Vagina (tissue), 2 donors: ENCODE results near the gene RPL18. TPM values are rescaled to one million over a fixed set of nuclear protein-coding genes. Genes with fewer than 3 reads are reported as not detected.
A peak's percentile ranks its signal among the peaks of the same experiment; 100 is the strongest.

ENCODE experiments used
- DNase-seq, 2 donors: peaks; one replicate each; pipeline ENCODE4 v3.0.0-alpha.2; 2017; ENCODE audit errors: extremely low spot score in 2 of 2
- H3K27ac ChIP-seq: fragments of 200-600 bp; sonication (generic); one replicate; pipeline ENCODE4 v1.5.1; 2019
- H3K27me3 ChIP-seq: fragments of 200-600 bp; sonication (generic); one replicate; pipeline ENCODE4 v1.5.1; 2019
- H3K36me3 ChIP-seq, 2 donors: fragments of 200-600 bp; sonication (generic); one replicate each; pipeline ENCODE4 v1.5.1; 2017 to 2019
- H3K4me1 ChIP-seq: fragments of 200-600 bp; sonication (generic); one replicate; pipeline ENCODE4 v1.5.1; 2019
- H3K4me3 ChIP-seq, 2 donors: fragments of 200-600 bp; sonication (generic); 1 replicate in 1 of 2; 2 replicates in 1 of 2; pipeline ENCODE4 v1.5.1; 2016 to 2019
- H3K9me3 ChIP-seq: fragments of 200-600 bp; sonication (generic); one replicate; pipeline ENCODE4 v1.5.1; 2019
- CTCF ChIP-seq, 3 experiments: fragments of 450-650 bp in 2 of 3; fragments of 200-600 bp in 1 of 3; sonication (generic) in 1 of 3; IDR thresholded peaks; one replicate each; pipeline ENCODE4 v1.5.1; 2017 to 2019; ENCODE audit warnings: antibody characterized with exemption in 3 of 3, mild to moderate bottlenecking in 2 of 3, moderate library complexity in 2 of 3
- POLR2A ChIP-seq, 2 donors: fragments of 450-650 bp; IDR thresholded peaks; one replicate each; pipeline ENCODE4 v1.6.1; 2017; ENCODE audit warnings: antibody characterized with exemption in 2 of 2, mild to moderate bottlenecking in 2 of 2, moderate library complexity in 2 of 2
- POLR2AphosphoS5 ChIP-seq, 2 donors: sonication (generic); formaldehyde crosslinking; IDR thresholded peaks; one replicate each; pipeline ENCODE4 v1.9.0; 2017; ENCODE audit warnings: antibody characterized with exemption in 2 of 2, mild to moderate bottlenecking in 2 of 2, low read depth in 1 of 2; ENCODE audit not compliant: insufficient read depth in 1 of 2
- intact Hi-C: fragments of 100-400 bp; cut with DNase I; formaldehyde crosslinking; loops from one replicate; pipeline ENCODE4 v1.15.1; 2023
- total RNA-seq: library from RNA; depleted of rRNA; stranded (reverse); fragments of >200 nt; gene quantifications from one replicate; pipeline ENCODE4 v1.2.3, GENCODE V29; 2016

The RPL18 gene
- total RNA-seq, 1 donor from 2014 or later: 2,346 TPM

- Histone ChIP-seq H3K4me3 (peak within 1 kb of the TSS; percentile 54 to 69), H3K4me1 (peaks cover 59% of the 10 kb centered on the region), H3K27me3 (no peaks in the 10 kb centered on the region), H3K27ac (peak within 1 kb of the TSS; percentile 99), H3K9me3 (no peaks in the 10 kb centered on the region), H3K36me3 (no peaks in the 10 kb centered on the region)
- no peak for TF ChIP-seq POLR2AphosphoS5 (IDR thresholded peaks at IDR 0.05; ENCODE audit: insufficient read depth in 1 of 2, low read depth in 1 of 2)
- peak in 1 of 2 donors; percentile 65 for TF ChIP-seq POLR2A (IDR thresholded peaks at IDR 0.05)
- TF ChIP-seq CTCF (IDR thresholded peaks at IDR 0.05): peak in 1 of 3 experiments; percentile 4
- intact Hi-C loops: loop anchor here (10.0 kb wide), 1 partner anchor 328 kb away; the partner anchor contains the start of gene FTL
- DNase-seq: no peak
Observed at GRCh38 chr19:48636859-48637448, 18.0 kb upstream of the RPL18 start, which contains the start of gene DBP. TSS of gene DBP (minus strand) at chr19:48637379. CDS start at chr19:48636994, 385 bp downstream.

GRCh38 chr19:48635966-48636858, 17.2 kb upstream of the RPL18 start:
- Histone ChIP-seq H3K27me3 (no peaks in the 10 kb centered on the region), H3K4me3 (peak overlapping the region; percentile 54 to 69), H3K36me3 (no peaks in the 10 kb centered on the region), H3K9me3 (no peaks in the 10 kb centered on the region), H3K27ac (peak overlapping the region; percentile 99), H3K4me1 (peaks cover 66% of the 10 kb centered on the region)
- DNase-seq: peak in 1 of 2 donors; percentile 91
- intact Hi-C loops: loop anchor here (10.0 kb wide), 1 partner anchor 329 kb away; the partner anchor contains the start of gene FTL
- TF ChIP-seq POLR2AphosphoS5 (IDR thresholded peaks at IDR 0.05; ENCODE audit: insufficient read depth in 1 of 2, low read depth in 1 of 2) (no peak), CTCF (IDR thresholded peaks at IDR 0.05) (no peak), POLR2A (IDR thresholded peaks at IDR 0.05) (no peak)

- H3K27me3 ChIP-seq: no peaks in the 10 kb centered on the region
- peak overlapping the region; percentile 99 for H3K27ac ChIP-seq
- peak in 1 of 2 donors; percentile 62 for TF ChIP-seq POLR2A (IDR thresholded peaks at IDR 0.05)
- no peak for TF ChIP-seq POLR2AphosphoS5 (IDR thresholded peaks at IDR 0.05; ENCODE audit: insufficient read depth in 1 of 2, low read depth in 1 of 2)
- H3K4me3 ChIP-seq: peak overlapping the region; percentile 54 to 69
- intact Hi-C loops: loop anchor here (10.0 kb wide), 1 partner anchor 329 kb away; the partner anchor contains the start of gene FTL
- DNase-seq: peak in 1 of 2 donors; percentile 92
- H3K4me1 ChIP-seq: peaks cover 74% of the 10 kb centered on the region
- H3K36me3 ChIP-seq: peaks cover 0 to 5% of the 10 kb centered on the region in 2 donors
- no peaks in the 10 kb centered on the region for H3K9me3 ChIP-seq
Observed at GRCh38 chr19:48635263-48635965, 16.4 kb upstream of the RPL18 start.

- peak in 1 of 2 donors; percentile 98 for DNase-seq
- Histone ChIP-seq H3K4me1 (peaks cover 82% of the 10 kb centered on the region), H3K27ac (peak overlapping the region; percentile 99), H3K9me3 (no peaks in the 10 kb centered on the region), H3K27me3 (no peaks in the 10 kb centered on the region), H3K36me3 (peaks cover 0 to 5% of the 10 kb centered on the region in 2 donors), H3K4me3 (peak overlapping the region; percentile 54 to 69)
- peak in 1 of 2 donors; percentile 52 for TF ChIP-seq POLR2A (IDR thresholded peaks at IDR 0.05)
- TF ChIP-seq POLR2AphosphoS5 (IDR thresholded peaks at IDR 0.05; ENCODE audit: insufficient read depth in 1 of 2, low read depth in 1 of 2): peak; percentile 94 to 99
- no peak for TF ChIP-seq CTCF (IDR thresholded peaks at IDR 0.05)
- intact Hi-C loops: loop anchor here (10.0 kb wide), 1 partner anchor 330 kb away; the partner anchor contains the start of gene FTL
Observed at GRCh38 chr19:48634424-48635262, 15.7 kb upstream of the RPL18 start.
